Ishikawa (cell line): ENCODE results near the gene LAP3.

Experiments used
- CEBPB ChIP-seq: IDR thresholded peaks from 2 replicates; pipeline ENCODE4 v1.6.1; 2012
- CREB1 ChIP-seq: IDR thresholded peaks from 2 replicates; pipeline ENCODE4 v1.6.1; 2012; ENCODE audit warnings: low read depth
- EGR1 ChIP-seq: IDR thresholded peaks from 2 replicates; pipeline ENCODE4 v1.6.1; 2012
- EP300 ChIP-seq: IDR thresholded peaks from 2 replicates; pipeline ENCODE4 v1.6.1; 2012; ENCODE audit warnings: borderline replicate concordance
- FOXM1 ChIP-seq: IDR thresholded peaks from 2 replicates; pipeline ENCODE4 v1.6.1; 2012; ENCODE audit warnings: low read depth, borderline replicate concordance
- MAX ChIP-seq: IDR thresholded peaks from 2 replicates; pipeline ENCODE4 v1.6.1; 2012
- NFIC ChIP-seq: IDR thresholded peaks from 2 replicates; pipeline ENCODE4 v1.6.1; 2012
- RAD21 ChIP-seq: IDR thresholded peaks from 2 replicates; pipeline ENCODE4 v1.6.1; 2012; ENCODE audit warnings: low read depth
- REST ChIP-seq: IDR thresholded peaks from 2 replicates; pipeline ENCODE4 v1.6.1; 2012; ENCODE audit warnings: low read depth, mild to moderate bottlenecking
- TAF1 ChIP-seq: IDR thresholded peaks from 2 replicates; pipeline ENCODE4 v1.6.1; 2012; ENCODE audit warnings: low read depth, mild to moderate bottlenecking
- TCF12 ChIP-seq: IDR thresholded peaks from 2 replicates; pipeline ENCODE4 v1.6.1; 2012; ENCODE audit warnings: low read depth
- TEAD4 ChIP-seq: IDR thresholded peaks from 2 replicates; pipeline ENCODE4 v1.6.1; 2012
- USF1 ChIP-seq: IDR thresholded peaks from 2 replicates; pipeline ENCODE4 v1.6.1; 2012
- YY1 ChIP-seq: IDR thresholded peaks from 2 replicates; pipeline ENCODE4 v1.6.1; 2012; ENCODE audit warnings: low read depth
- ZBTB7A ChIP-seq: IDR thresholded peaks from 2 replicates; pipeline ENCODE4 v1.6.1; 2012; ENCODE audit warnings: low read depth

The LAP3 gene

GRCh38 chr4:17576932-17577664, at the start of gene LAP3:
Gene LAP3, plus strand, starts transcription at chr4:17577198. Its CDS starts 268 bp downstream, at chr4:17577466.
- TF ChIP-seq TAF1, result peak; percentile 91; the same call in 1 of the 2 replicates
- peak; percentile 90 for TF ChIP-seq USF1
- TF ChIP-seq TCF12, result no peak
- TF ChIP-seq EGR1, result peak; percentile 89
- TF ChIP-seq FOXM1, result no peak
- TF ChIP-seq EP300, result no peak
- TF ChIP-seq YY1, result peak; percentile 55; the same call in 1 of the 2 replicates
- TF ChIP-seq TEAD4, result no peak
- TF ChIP-seq CEBPB, result no peak
- TF ChIP-seq MAX, result peak; percentile 97
- peak; percentile 57; the same call in 1 of the 2 replicates for TF ChIP-seq CREB1
- TF ChIP-seq RAD21, result no peak
- no peak for TF ChIP-seq NFIC
- no peak for TF ChIP-seq ZBTB7A
- TF ChIP-seq REST, result no peak

GRCh38 chr4:17528551-17529165, 48.3 kb upstream of the LAP3 start:
- TF ChIP-seq CEBPB (no peak), MAX (no peak)

GRCh38 chr4:17531538-17532285, 45.3 kb upstream of the LAP3 start:
- TF ChIP-seq FOXM1 (no peak), NFIC (no peak), TEAD4 (no peak), TCF12 (no peak), MAX (no peak), RAD21 (no peak), TAF1 (no peak), EP300 (no peak), USF1 (no peak), CEBPB (no peak), ZBTB7A (no peak), YY1 (no peak), CREB1 (no peak), REST (no peak), EGR1 (no peak)

GRCh38 chr4:17534705-17535104, 42.3 kb upstream of the LAP3 start:
- no peak for TF ChIP-seq YY1
- no peak for TF ChIP-seq TAF1
- TF ChIP-seq TCF12, result no peak
- no peak for TF ChIP-seq FOXM1
- no peak for TF ChIP-seq EGR1
- TF ChIP-seq ZBTB7A, result no peak
- TF ChIP-seq USF1, result no peak
- TF ChIP-seq REST, result no peak
- no peak for TF ChIP-seq EP300
- no peak for TF ChIP-seq RAD21
- no peak for TF ChIP-seq NFIC
- TF ChIP-seq TEAD4, result no peak
- TF ChIP-seq CEBPB, result no peak
- TF ChIP-seq MAX, result no peak
